Glutamatergic neuron (in vitro differentiated cells): ENCODE results near the gene CIB1. TPM values are rescaled to one million over a fixed set of nuclear protein-coding genes. Genes with fewer than 3 reads are reported as not detected.

Source experiments
- DNase-seq: peaks from one replicate; pipeline ENCODE4 v3.0.0; 2022
- H3K27ac Mint-ChIP-seq: one replicate; pipeline ENCODE4 v1.8.0; 2020; ENCODE audit warnings: mild to moderate bottlenecking, mixed read lengths, inconsistent platforms; ENCODE audit not compliant: unreplicated experiment
- H3K27me3 Mint-ChIP-seq: one replicate; pipeline ENCODE4 v1.8.0; 2020; ENCODE audit warnings: mild to moderate bottlenecking, moderate library complexity, mixed read lengths, inconsistent platforms; ENCODE audit not compliant: unreplicated experiment
- H3K36me3 Mint-ChIP-seq: one replicate; pipeline ENCODE4 v1.8.0; 2020; ENCODE audit warnings: mild to moderate bottlenecking, mixed read lengths, inconsistent platforms; ENCODE audit not compliant: unreplicated experiment
- H3K4me1 Mint-ChIP-seq: one replicate; pipeline ENCODE4 v1.8.0; 2020; ENCODE audit warnings: mild to moderate bottlenecking, low read depth, mixed read lengths, inconsistent platforms; ENCODE audit not compliant: unreplicated experiment
- H3K4me3 Mint-ChIP-seq: one replicate; pipeline ENCODE4 v1.8.0; 2020; ENCODE audit warnings: mild to moderate bottlenecking, mixed read lengths, inconsistent platforms; ENCODE audit not compliant: unreplicated experiment
- H3K9me3 Mint-ChIP-seq: one replicate; pipeline ENCODE4 v1.8.0; 2020; ENCODE audit warnings: mild to moderate bottlenecking, moderate library complexity, mixed read lengths, inconsistent platforms; ENCODE audit not compliant: unreplicated experiment
- total RNA-seq: library from RNA; stranded (reverse); fragmentation: NEBNext Ultra II Directional; extraction: Animal tissue kit (Norgen Biotek cat#: 25700); gene quantifications from one replicate; pipeline ENCODE4 v1.2.1, GENCODE V29; 2021; ENCODE audit not compliant: unreplicated experiment
- TF ChIP-seq, protein P1 (sequence below): fragments of 200-600 bp; sonication (generic); IDR thresholded peaks from one replicate; pipeline ENCODE4 v1.5.0; 2021; ENCODE audit not compliant: partially characterized antibody, unreplicated experiment

Gene CIB1
- total RNA-seq, 1 donor from 2014 or later: 8.0 TPM

DNA sequence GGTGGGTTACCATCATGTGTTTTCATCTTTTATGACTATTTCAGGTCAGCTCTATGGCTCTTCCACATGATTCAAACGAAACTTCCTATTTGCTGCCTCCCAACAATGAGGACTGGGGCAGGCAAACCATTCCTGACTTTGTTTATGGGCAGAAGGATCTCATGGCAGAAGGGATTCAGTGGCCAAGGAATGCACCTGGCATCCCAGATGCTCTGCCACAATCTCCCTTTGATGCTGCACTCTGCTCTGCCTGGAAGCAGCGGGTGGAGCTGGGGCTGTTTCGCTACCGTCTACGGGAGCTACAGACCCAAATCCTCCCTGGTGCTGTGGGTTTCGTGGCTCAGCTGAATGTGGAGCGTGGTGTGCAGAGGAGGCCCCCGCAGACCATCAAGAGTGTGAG, 7.1 kb upstream of the CIB1 start:
- Mint-ChIP-seq H3K36me3 (no peaks in the 10 kb centered on the region), H3K4me1 (no peaks in the 10 kb centered on the region), H3K27me3 (peaks cover 5% of the 10 kb centered on the region), H3K27ac (no peak overlapping the region), H3K9me3 (no peaks in the 10 kb centered on the region), H3K4me3 (no peak overlapping the region)
- TF ChIP-seq, protein P1, sequence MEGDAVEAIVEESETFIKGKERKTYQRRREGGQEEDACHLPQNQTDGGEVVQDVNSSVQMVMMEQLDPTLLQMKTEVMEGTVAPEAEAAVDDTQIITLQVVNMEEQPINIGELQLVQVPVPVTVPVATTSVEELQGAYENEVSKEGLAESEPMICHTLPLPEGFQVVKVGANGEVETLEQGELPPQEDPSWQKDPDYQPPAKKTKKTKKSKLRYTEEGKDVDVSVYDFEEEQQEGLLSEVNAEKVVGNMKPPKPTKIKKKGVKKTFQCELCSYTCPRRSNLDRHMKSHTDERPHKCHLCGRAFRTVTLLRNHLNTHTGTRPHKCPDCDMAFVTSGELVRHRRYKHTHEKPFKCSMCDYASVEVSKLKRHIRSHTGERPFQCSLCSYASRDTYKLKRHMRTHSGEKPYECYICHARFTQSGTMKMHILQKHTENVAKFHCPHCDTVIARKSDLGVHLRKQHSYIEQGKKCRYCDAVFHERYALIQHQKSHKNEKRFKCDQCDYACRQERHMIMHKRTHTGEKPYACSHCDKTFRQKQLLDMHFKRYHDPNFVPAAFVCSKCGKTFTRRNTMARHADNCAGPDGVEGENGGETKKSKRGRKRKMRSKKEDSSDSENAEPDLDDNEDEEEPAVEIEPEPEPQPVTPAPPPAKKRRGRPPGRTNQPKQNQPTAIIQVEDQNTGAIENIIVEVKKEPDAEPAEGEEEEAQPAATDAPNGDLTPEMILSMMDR: no peak
- DNase-seq: no peak

- no peak overlapping the region for H3K27ac Mint-ChIP-seq
- peaks cover 10% of the 10 kb centered on the region for H3K27me3 Mint-ChIP-seq
Observed at GRCh38 chr15:90239371-90239770, 5.6 kb upstream of the CIB1 start.

DNA sequence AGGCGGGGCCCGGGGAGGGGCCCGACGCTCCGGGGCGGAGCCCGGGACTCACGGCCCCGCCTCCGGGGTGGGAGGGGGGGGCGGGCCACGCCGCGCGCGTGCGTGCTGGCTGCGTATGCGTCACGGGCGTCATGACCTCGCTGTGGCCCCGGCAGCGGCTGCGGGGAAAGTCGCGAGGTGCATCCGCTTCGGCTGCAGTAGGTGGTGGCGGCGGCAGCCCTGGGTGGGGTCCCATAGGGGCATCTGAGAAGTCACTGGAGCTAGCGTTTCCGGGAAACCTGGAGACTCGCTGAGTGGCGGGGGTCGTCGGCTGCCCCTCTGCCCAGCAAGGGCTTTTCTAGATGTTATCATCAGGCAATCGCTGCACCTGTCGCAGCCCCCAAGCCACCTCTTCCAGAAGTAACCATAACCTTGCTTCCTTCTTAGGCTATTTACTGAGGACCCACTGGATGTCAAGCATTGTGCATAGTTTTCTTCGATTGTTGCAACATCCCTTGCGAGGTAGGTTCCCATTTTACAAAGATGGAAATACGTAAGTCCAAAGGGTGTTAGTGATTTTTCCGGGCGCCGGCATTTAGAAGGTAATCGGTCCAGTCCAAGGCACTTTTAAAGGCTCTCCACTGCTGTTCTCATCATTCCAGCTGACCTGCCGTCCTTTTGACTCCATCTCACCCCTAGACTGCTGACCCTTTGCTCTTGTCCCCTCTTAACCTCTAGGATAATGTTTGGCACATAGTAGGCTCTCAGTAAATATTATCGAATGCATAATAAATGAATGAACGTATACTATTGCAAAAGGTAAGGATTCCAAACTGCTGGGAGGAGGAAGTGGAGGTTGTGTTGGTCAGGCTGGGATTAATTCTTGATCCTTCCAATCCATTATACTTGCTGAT, 601 bp upstream of the CIB1 start, which contains the start of gene GDPGP1:
TSS of gene GDPGP1 (plus strand) at position 114 of the 893 bp plus-strand sequence. CDS start 6,700 bp downstream, outside the sequence.
- DNase-seq: no peak
- H3K9me3 Mint-ChIP-seq: peaks cover 7% of the 10 kb centered on the region
- no peak within 1 kb of the TSS for H3K27ac Mint-ChIP-seq
- peaks cover 3% of the 10 kb centered on the region for H3K4me1 Mint-ChIP-seq
- H3K36me3 Mint-ChIP-seq: peaks cover 8% of the 10 kb centered on the region
- H3K27me3 Mint-ChIP-seq: peaks cover 9% of the 10 kb centered on the region
- H3K4me3 Mint-ChIP-seq: peak within 1 kb of the TSS; percentile 85
- TF ChIP-seq, protein P1: no peak

More at GRCh38 chr15:90239371-90239770, 5.6 kb upstream of the CIB1 start:
- TF ChIP-seq, protein P1: no peak
- Mint-ChIP-seq H3K4me1 (peaks cover 3% of the 10 kb centered on the region), H3K4me3 (no peak overlapping the region), H3K9me3 (peaks cover 2% of the 10 kb centered on the region), H3K36me3 (peaks cover 6% of the 10 kb centered on the region)
- no peak for DNase-seq

DNA sequence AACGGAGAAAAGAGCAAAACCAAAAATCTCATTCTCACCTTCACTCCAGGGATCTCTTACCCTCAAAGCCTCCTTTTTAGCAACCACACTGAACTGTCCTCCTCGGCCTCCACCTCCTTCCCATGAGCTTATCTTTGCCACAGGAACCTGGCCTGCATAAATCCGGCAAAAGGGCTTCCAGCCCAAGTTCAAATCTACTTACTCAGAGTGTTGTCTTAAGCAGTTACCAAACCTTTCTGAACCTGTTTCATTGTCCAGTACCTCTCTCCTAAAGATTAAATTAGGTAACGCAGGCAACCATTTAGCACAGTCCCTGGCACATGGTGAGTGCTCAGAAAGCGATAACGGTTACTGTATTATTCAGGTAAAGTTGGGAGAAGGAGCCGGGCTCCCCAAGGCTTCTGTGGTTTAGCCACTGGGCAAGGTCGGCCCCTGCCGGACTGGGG, 777 bp downstream of the CIB1 start:
- peaks cover 7% of the 10 kb centered on the region for H3K9me3 Mint-ChIP-seq
- H3K4me1 Mint-ChIP-seq: peaks cover 3% of the 10 kb centered on the region
- DNase-seq: no peak
- no peak overlapping the region for H3K27ac Mint-ChIP-seq
- peaks cover 11% of the 10 kb centered on the region for H3K27me3 Mint-ChIP-seq
- TF ChIP-seq, protein P1: no peak
- H3K4me3 Mint-ChIP-seq: peak overlapping the region; percentile 63
- H3K36me3 Mint-ChIP-seq: peaks cover 11% of the 10 kb centered on the region

DNA sequence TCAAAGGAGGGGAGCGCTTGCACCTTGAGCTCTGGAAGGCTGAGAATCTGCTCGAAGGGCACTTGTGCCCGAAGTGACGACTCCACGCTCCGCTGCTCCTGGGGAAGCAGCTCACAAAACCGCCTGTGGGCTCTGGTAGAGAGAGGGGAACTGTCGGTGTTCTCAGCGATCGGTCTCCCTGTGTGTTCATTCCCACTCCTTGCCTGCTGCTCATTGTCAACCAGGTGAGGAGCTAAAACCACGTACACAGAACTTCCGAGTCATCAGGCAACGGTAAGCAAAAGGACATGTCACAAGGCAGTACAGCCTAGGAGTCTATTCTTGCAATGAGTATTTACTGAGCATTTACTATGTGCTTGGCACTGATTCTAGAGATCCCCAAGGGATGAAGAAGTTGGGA, 1.5 kb downstream of the CIB1 start:
- TF ChIP-seq, protein P1: no peak

More for the DNA sequence above, 1.5 kb downstream of the CIB1 start:
- DNase-seq: no peak
- Mint-ChIP-seq H3K36me3 (peaks cover 11% of the 10 kb centered on the region), H3K4me3 (no peak overlapping the region), H3K4me1 (peaks cover 3% of the 10 kb centered on the region), H3K27me3 (peaks cover 11% of the 10 kb centered on the region), H3K9me3 (peaks cover 7% of the 10 kb centered on the region), H3K27ac (no peak overlapping the region)
